ENCODE results near the gene PALLD.

GRCh38 chr4:168881781-168882420 is 385.0 kb downstream of the PALLD start:
- TF ChIP-seq TAF1 (IDR thresholded peaks at IDR 0.05; ENCODE audit: low read depth, low read length) (no peak), JUND (IDR thresholded peaks at IDR 0.05; ENCODE audit: low read length) (no peak), EP300 (IDR thresholded peaks at IDR 0.05; ENCODE audit: borderline replicate concordance in 1 of 2, low read depth in 2 of 2, low read length in 2 of 2) (no peak), POLR2A (IDR thresholded peaks at IDR 0.05; ENCODE audit: control extremely low read depth in 1 of 2, low read depth in 2 of 2, low read length in 2 of 2) (no peak)

Measured in H1 (cell line).